Glomerular visceral epithelial cell (primary cell): ENCODE data around the gene DUS3L.

ENCODE experiments used
- DNase-seq: peaks from one replicate; pipeline ENCODE4 v3.0.0-alpha.2; 2016; ENCODE audit errors: extremely low spot score

Gene DUS3L

GRCh38 chr19:5822181-5822844 lies 31.4 kb upstream of the DUS3L start:
- DNase-seq, result no peak

- DNase-seq, result no peak
These were observed 30.7 kb upstream of the DUS3L start for GRCh38 chr19:5821521-5822180.

- no peak for DNase-seq
These were observed 29.8 kb upstream of the DUS3L start for GRCh38 chr19:5820785-5821184.

- no peak for DNase-seq
These were observed 27.6 kb upstream of the DUS3L start for GRCh38 chr19:5818594-5818993.

- no peak for DNase-seq
These were observed 26.3 kb upstream of the DUS3L start for GRCh38 chr19:5817218-5817617.

- DNase-seq, result no peak
These were observed 23.9 kb upstream of the DUS3L start for GRCh38 chr19:5814852-5815246.

- DNase-seq, result no peak
These were observed 23.3 kb upstream of the DUS3L start for GRCh38 chr19:5814123-5814851.

- no peak for DNase-seq
These were observed 20.2 kb upstream of the DUS3L start for GRCh38 chr19:5811117-5811516.

GRCh38 chr19:5809469-5809868 lies 18.5 kb upstream of the DUS3L start:
- DNase-seq, result no peak

GRCh38 chr19:5809053-5809452 lies 18.1 kb upstream of the DUS3L start:
- DNase-seq, result no peak

GRCh38 chr19:5808120-5808816 lies 17.3 kb upstream of the DUS3L start:
- DNase-seq, result no peak

GRCh38 chr19:5806905-5807304 lies 15.9 kb upstream of the DUS3L start:
- DNase-seq, result no peak

GRCh38 chr19:5806133-5806489 lies 15.1 kb upstream of the DUS3L start:
- no peak for DNase-seq

- DNase-seq, result peak; percentile 56
These were observed 14.6 kb upstream of the DUS3L start for GRCh38 chr19:5805462-5806132.

GRCh38 chr19:5804516-5805461 lies 13.8 kb upstream of the DUS3L start, which contains the start of gene NRTN:
TSS of gene NRTN (plus strand) at chr19:5805067. CDS start at chr19:5824166, 19,099 bp downstream.
- DNase-seq, result no peak

- DNase-seq, result peak; percentile 92
These were observed 13.0 kb upstream of the DUS3L start for GRCh38 chr19:5803752-5804515.

GRCh38 chr19:5803441-5803751 lies 12.4 kb upstream of the DUS3L start:
- DNase-seq, result no peak

- DNase-seq, result no peak
These were observed 11.0 kb upstream of the DUS3L start for GRCh38 chr19:5801796-5802619.
